GM18951 (cell line): ENCODE results near the gene KDM4F.
"Not testable (repeated sequence)": the region's sequence is repeated elsewhere in the genome, so short reads cannot be mapped to it uniquely, and the experiment has no call there.

Experiments
- POLR2A ChIP-seq: IDR thresholded peaks from 4 replicates; pipeline ENCODE4 v1.6.1; 2011; ENCODE audit warnings: mild to moderate bottlenecking; ENCODE audit not compliant: insufficient read length, insufficient read depth; ENCODE audit errors: extremely low read depth
- in situ Hi-C: fragments of 300-500 bp; cut with MboI; formaldehyde crosslinking; loops from one replicate; pipeline ENCODE4 v1.12.0; 2022; ENCODE audit warnings: low sequenced_read_pairs, mixed read lengths, inconsistent platforms; ENCODE audit not compliant: unreplicated experiment

The KDM4F gene

GRCh38 chr11:95049122-95049521 lies at the start of gene KDM4F:
Gene KDM4F, plus strand, starts transcription at chr11:95049422.
- in situ Hi-C loops: not testable (repeated sequence)

GRCh38 chr11:95003716-95004115 lies 45.5 kb upstream of the KDM4F start:
- TF ChIP-seq POLR2A: no peak
- in situ Hi-C loops: no loop called here

GRCh38 chr11:95005642-95006041 lies 43.6 kb upstream of the KDM4F start:
- in situ Hi-C loops: no loop called here
- no peak for TF ChIP-seq POLR2A

- in situ Hi-C loops: no loop called here
- no peak for TF ChIP-seq POLR2A
These were observed 37.8 kb upstream of the KDM4F start for GRCh38 chr11:95011376-95011775.

- in situ Hi-C loops: no loop called here
- no peak for TF ChIP-seq POLR2A
These were observed 34.9 kb upstream of the KDM4F start for GRCh38 chr11:95014184-95014821.

GRCh38 chr11:95016139-95016538 lies 33.1 kb upstream of the KDM4F start:
- no peak for TF ChIP-seq POLR2A
- in situ Hi-C loops: no loop called here

GRCh38 chr11:95021468-95021867 lies 27.8 kb upstream of the KDM4F start:
- in situ Hi-C loops: not testable (repeated sequence)

- in situ Hi-C loops: no loop called here
- no peak for TF ChIP-seq POLR2A
These were observed 24.3 kb upstream of the KDM4F start, which contains the start of gene KDM4E for GRCh38 chr11:95024958-95025357. Gene KDM4E, plus strand, starts transcription at chr11:95025258. Its CDS starts 300 bp downstream, at chr11:95025558.

GRCh38 chr11:95025594-95025993 lies 23.6 kb upstream of the KDM4F start:
- in situ Hi-C loops: not testable (repeated sequence)

- in situ Hi-C loops: no loop called here
- no peak for TF ChIP-seq POLR2A
These were observed 20.9 kb upstream of the KDM4F start for GRCh38 chr11:95028357-95028756.

- TF ChIP-seq POLR2A: no peak
- in situ Hi-C loops: no loop called here
These were observed 16.2 kb upstream of the KDM4F start for GRCh38 chr11:95033051-95033450.

- in situ Hi-C loops: no loop called here
- no peak for TF ChIP-seq POLR2A
These were observed 13.9 kb upstream of the KDM4F start for GRCh38 chr11:95035316-95035715.

- in situ Hi-C loops: not testable (repeated sequence)
These were observed 11.7 kb upstream of the KDM4F start for GRCh38 chr11:95037356-95038035.

GRCh38 chr11:95042239-95042638 lies 7.0 kb upstream of the KDM4F start:
- TF ChIP-seq POLR2A: no peak
- in situ Hi-C loops: no loop called here

GRCh38 chr11:95042906-95043305 lies 6.3 kb upstream of the KDM4F start:
- TF ChIP-seq POLR2A: no peak
- in situ Hi-C loops: no loop called here
